PC-3 (cell line): ENCODE data around the gene MYL2. TPM values are rescaled to one million over a fixed set of nuclear protein-coding genes. Genes with fewer than 3 reads are reported as not detected.

ENCODE experiments used
- ATAC-seq: fragments of 200-7000 bp; cut with Tn5 transposase; 2 replicates; pipeline ENCODE4 v1.9.1; 2020; ENCODE audit warnings: mild to moderate bottlenecking, moderate library complexity
- BruUV-seq: library from RNA; stranded (reverse); fragments of 400-500 nt; replicated peaks from 2 replicates; lab custom pipeline; 2021; lab: Mats Ljungman, UMichigan
- CTCF ChIA-PET: fragments of 300-600 bp; sonication (Branson Sonifier 250); formaldehyde crosslinking; loops from one replicate; lab custom pipeline; 2022; ENCODE audit warnings: antibody characterized with exemption; lab: Charles Lee
- POLR2A ChIA-PET: fragments of 300-600 bp; sonication (Branson Sonifier 250); formaldehyde crosslinking; loops from one replicate; lab custom pipeline; 2022; ENCODE audit warnings: antibody characterized with exemption; ENCODE audit not compliant: unreplicated experiment; lab: Charles Lee
- DNase-seq: peaks from one replicate; pipeline ENCODE4 v3.0.0-alpha.2; 2015
- H2AFZ ChIP-seq: fragments of 300-600 bp; sonication (generic); 2 replicates; pipeline ENCODE4 v1.6.0; 2016; ENCODE audit warnings: antibody characterized with exemption, low read length
- H3F3A ChIP-seq: fragments of 300-600 bp; sonication (generic); one replicate; pipeline ENCODE4 v1.6.0; 2017; ENCODE audit warnings: antibody characterized with exemption, low read length, control low read depth, mild to moderate bottlenecking; ENCODE audit not compliant: unreplicated experiment
- H3K27ac ChIP-seq: fragments of 300-600 bp; sonication (generic); 2 replicates; pipeline ENCODE4 v1.5.1; 2016; ENCODE audit warnings: mild to moderate bottlenecking, low read length
- H3K27me3 ChIP-seq: fragments of 300-600 bp; sonication (generic); 2 replicates; pipeline ENCODE4 v1.6.1; 2016; ENCODE audit warnings: low read length, mixed read lengths
- H3K36me3 ChIP-seq: fragments of 300-600 bp; sonication (generic); 2 replicates; pipeline ENCODE4 v1.6.1; 2016; ENCODE audit warnings: low read depth, mixed run types, low read length, mixed read lengths
- H3K4me1 ChIP-seq: fragments of 300-600 bp; sonication (generic); 2 replicates; pipeline ENCODE4 v1.5.1; 2016; ENCODE audit warnings: low read length; ENCODE audit not compliant: insufficient read depth
- H3K4me2 ChIP-seq: fragments of 300-600 bp; sonication (generic); 2 replicates; pipeline ENCODE4 v1.6.0; 2016; ENCODE audit warnings: low read length
- H3K4me3 ChIP-seq: fragments of 300-600 bp; sonication (generic); 2 replicates; pipeline ENCODE4 v1.5.1; 2016; ENCODE audit warnings: mild to moderate bottlenecking, low read length, mixed read lengths
- H3K79me2 ChIP-seq: fragments of 300-600 bp; sonication (generic); 2 replicates; pipeline ENCODE4 v1.6.1; 2017; ENCODE audit warnings: low read length, mixed read lengths
- H3K9ac ChIP-seq: fragments of 300-600 bp; sonication (generic); 2 replicates; pipeline ENCODE4 v1.6.0; 2016; ENCODE audit warnings: mild to moderate bottlenecking, low read length
- H3K9me2 ChIP-seq: fragments of 300-600 bp; sonication (generic); replicated peaks from 2 replicates; pipeline ENCODE4 v1.6.1; 2016; ENCODE audit warnings: mixed run types, low read length, mixed read lengths
- H3K9me3 ChIP-seq: fragments of 300-600 bp; sonication (generic); 2 replicates; pipeline ENCODE4 v1.6.1; 2016; ENCODE audit warnings: low read length, mixed read lengths
- H4K20me1 ChIP-seq: fragments of 300-600 bp; sonication (generic); 2 replicates; pipeline ENCODE4 v1.6.1; 2016; ENCODE audit warnings: low read length, mixed read lengths
- CTCF ChIP-seq: fragments of 300-600 bp; sonication (generic); conservative IDR thresholded peaks from 2 replicates; pipeline ENCODE4 v1.5.1; 2017; ENCODE audit warnings: antibody characterized with exemption, low read depth, mild to moderate bottlenecking, low read length
- EZH2 ChIP-seq: fragments of 300-600 bp; sonication (generic); IDR thresholded peaks from one replicate; pipeline ENCODE4 v1.6.1; 2017; ENCODE audit warnings: antibody characterized with exemption, mild to moderate bottlenecking, low read length; ENCODE audit not compliant: unreplicated experiment
- EZH2phosphoT487 ChIP-seq: fragments of 300-600 bp; sonication (generic); IDR thresholded peaks from 2 replicates; pipeline ENCODE4 v1.6.1; 2018; ENCODE audit warnings: mild to moderate bottlenecking, antibody characterized with exemption, low read length, borderline replicate concordance
- intact Hi-C: fragments of 100-400 bp; cut with micrococcal nuclease; formaldehyde crosslinking; loops from 2 replicates; pipeline ENCODE4 v1.9.0; 2023
- total RNA-seq: library from RNA; depleted of rRNA; stranded (reverse); fragments of >200 nt; gene quantifications from 2 replicates; pipeline ENCODE4 v1.2.3, GENCODE V29; 2014

Gene MYL2
- total RNA-seq, 1 experiment from 2014 or later, result not detected

DNA sequence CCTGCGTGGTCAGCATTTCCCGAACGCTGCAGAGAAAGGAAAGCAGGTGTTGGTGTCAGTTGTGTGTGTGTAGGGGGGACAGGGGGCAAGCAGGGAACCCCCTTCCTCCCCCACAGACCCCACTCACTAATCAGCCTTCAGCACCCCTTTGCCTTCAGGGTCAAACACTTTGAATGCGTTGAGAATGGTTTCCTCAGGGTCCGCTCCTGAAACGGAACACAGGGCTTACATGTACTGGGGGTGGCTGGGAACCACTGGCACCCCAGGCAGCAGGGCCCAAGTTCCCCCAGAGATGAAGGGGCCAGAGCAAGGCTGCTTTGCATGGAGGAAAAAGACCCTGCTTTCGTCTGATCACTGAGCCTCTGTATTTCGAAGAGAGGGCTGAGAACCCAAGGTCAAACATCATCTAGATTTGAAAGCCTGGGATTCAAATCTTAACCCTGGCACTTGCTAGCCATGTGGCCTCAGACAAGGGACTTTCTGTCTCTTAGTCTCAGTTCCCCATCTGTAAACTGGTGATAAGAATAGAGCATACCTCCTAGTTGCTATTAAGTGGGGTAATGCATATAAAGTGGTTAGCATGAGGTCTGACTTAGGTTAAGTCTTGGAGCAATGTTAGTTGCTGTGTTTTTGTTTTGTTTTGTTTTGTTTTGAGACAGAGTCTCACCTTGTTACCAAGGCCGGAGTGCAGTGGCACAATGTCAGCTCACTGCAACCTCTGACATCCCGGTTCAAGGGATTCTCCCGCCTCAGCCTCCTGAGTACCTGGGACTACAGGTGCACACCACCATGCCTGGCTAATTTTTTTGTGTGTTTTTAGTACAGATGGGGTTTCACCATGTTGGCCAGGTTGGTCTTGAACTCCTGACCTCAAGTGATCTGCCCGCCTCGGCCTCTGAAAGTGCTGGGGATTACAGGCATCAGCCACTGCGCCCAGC, 7.0 kb downstream of the MYL2 start:
- H3F3A ChIP-seq, result no peaks in the 10 kb centered on the region
- no peak overlapping the region for H3K4me3 ChIP-seq
- ChIA-PET CTCF (no interaction called here), POLR2A (no interaction called here)
- intact Hi-C loops, result no loop called here
- BruUV-seq, result no TSS peak
- no peak overlapping the region for H3K27ac ChIP-seq
- ATAC-seq (no peak), DNase-seq (no peak)
- no peaks in the 10 kb centered on the region for H3K27me3 ChIP-seq
- H3K9me2 ChIP-seq, result no peaks in the 10 kb centered on the region
- H4K20me1 ChIP-seq, result no peaks in the 10 kb centered on the region
- H3K79me2 ChIP-seq, result no peaks in the 10 kb centered on the region
- no peak overlapping the region for H3K4me2 ChIP-seq
- no peak overlapping the region for H2AFZ ChIP-seq
- no peak for TF ChIP-seq CTCF
- no peak for TF ChIP-seq EZH2phosphoT487
- TF ChIP-seq EZH2, result no peak
- H3K9me3 ChIP-seq, result no peaks in the 10 kb centered on the region
- peaks cover 16% of the 10 kb centered on the region for H3K4me1 ChIP-seq
- no peaks in the 10 kb centered on the region for H3K36me3 ChIP-seq
- H3K9ac ChIP-seq, result no peak overlapping the region

DNA sequence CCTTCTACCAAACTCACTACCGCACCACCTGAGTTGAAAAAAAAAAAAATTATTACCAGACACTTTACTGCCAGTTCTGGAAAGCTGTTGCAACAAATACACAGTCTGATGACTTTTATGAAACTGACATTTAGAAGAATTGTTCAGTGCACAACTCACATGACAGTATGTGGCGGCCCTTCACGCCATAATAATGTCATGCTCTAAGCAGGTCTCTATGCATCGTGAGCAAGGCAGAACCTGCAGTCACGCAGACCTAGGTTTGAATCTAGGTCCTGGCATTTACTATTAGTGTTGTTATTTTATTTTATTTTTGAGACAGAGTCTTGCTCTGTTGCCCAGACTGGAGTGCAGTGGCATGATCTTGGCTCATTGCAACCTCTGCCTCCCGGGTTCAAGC, 8.1 kb downstream of the MYL2 start:
- no TSS peak for BruUV-seq
- Histone ChIP-seq H3K4me1 (peaks cover 5% of the 10 kb centered on the region), H3K4me3 (no peak overlapping the region), H3K36me3 (no peaks in the 10 kb centered on the region), H3F3A (no peaks in the 10 kb centered on the region), H4K20me1 (no peaks in the 10 kb centered on the region), H3K4me2 (no peak overlapping the region), H3K9me2 (no peaks in the 10 kb centered on the region), H2AFZ (no peak overlapping the region), H3K9ac (no peak overlapping the region), H3K79me2 (no peaks in the 10 kb centered on the region), H3K9me3 (no peaks in the 10 kb centered on the region), H3K27ac (no peak overlapping the region), H3K27me3 (no peaks in the 10 kb centered on the region)
- TF ChIP-seq EZH2phosphoT487 (no peak), CTCF (no peak), EZH2 (no peak)
- CTCF ChIA-PET, result no interaction called here
- no peak for DNase-seq
- no peak for ATAC-seq
- intact Hi-C loops, result no loop called here
- POLR2A ChIA-PET, result no interaction called here
